HepG2 (cell line): ENCODE measurements around the gene KRTAP12-1. TPM values are rescaled to one million over a fixed set of nuclear protein-coding genes. Genes with fewer than 3 reads are reported as not detected.

Source experiments
- ARNT ChIP-seq: fragments of 450-650 bp; IDR thresholded peaks from 2 replicates; pipeline ENCODE4 v1.6.1; 2017
- GFI1 ChIP-seq: sonication (generic); formaldehyde crosslinking; IDR thresholded peaks from 2 replicates; pipeline ENCODE4 v1.5.0; 2020; ENCODE audit warnings: missing genetic modification reagents, mild to moderate bottlenecking, borderline replicate concordance
- HES4 ChIP-seq: sonication (generic); formaldehyde crosslinking; IDR thresholded peaks from 2 replicates; pipeline ENCODE4 v1.9.0; 2021; ENCODE audit warnings: mild to moderate bottlenecking, missing genetic modification reagents, borderline replicate concordance
- ISL2 ChIP-seq: sonication (generic); formaldehyde crosslinking; IDR thresholded peaks from 2 replicates; pipeline ENCODE4 v1.5.0; 2020; ENCODE audit warnings: missing genetic modification reagents
- PHB2 ChIP-seq: fragments of 450-650 bp; IDR thresholded peaks from 2 replicates; pipeline ENCODE4 v1.6.1; 2018; ENCODE audit not compliant: partially characterized antibody
- ZBTB3 ChIP-seq: sonication (generic); formaldehyde crosslinking; IDR thresholded peaks from 2 replicates; pipeline ENCODE4 v1.4.0; 2020; ENCODE audit warnings: low read depth, mild to moderate bottlenecking, moderate library complexity, missing genetic modification reagents, borderline replicate concordance
- ZNF367 ChIP-seq: sonication (generic); formaldehyde crosslinking; IDR thresholded peaks from 2 replicates; pipeline ENCODE4 v1.4.0; 2020; ENCODE audit warnings: missing genetic modification reagents, borderline replicate concordance
- ZNF451 ChIP-seq: sonication (generic); formaldehyde crosslinking; IDR thresholded peaks from 2 replicates; pipeline ENCODE4 v1.5.0; 2020; ENCODE audit warnings: mild to moderate bottlenecking, missing genetic modification reagents
- ZNF558 ChIP-seq: sonication (generic); formaldehyde crosslinking; IDR thresholded peaks from 2 replicates; pipeline ENCODE4 v1.9.0; 2022; ENCODE audit warnings: mild to moderate bottlenecking, missing genetic modification reagents, borderline replicate concordance
- polyA plus RNA-seq, 8 experiments: library from polyadenylated mRNA; depleted of rRNA in 3 of 8; stranded (reverse) in 7 of 8; unstranded in 1 of 8; fragments of >200 nt; fragmentation: Illumina TruSeq in 4 of 8; extraction: Trizol in 4 of 8; gene quantifications; 2 replicates each; pipeline versions ENCODE4 v1.2.1 to v1.2.3, GENCODE V29; 2011 to 2016; ENCODE audit warnings: low read depth in 4 of 8, missing spikeins in 1 of 8, mixed read lengths in 1 of 8; ENCODE audit not compliant: insufficient read depth in 1 of 8
- total RNA-seq, 5 experiments: library from RNA; depleted of rRNA; stranded (reverse); fragments of >200 nt; fragmentation: Illumina TruSeq; extraction: Trizol; gene quantifications; 2 replicates each; pipeline ENCODE4 v1.2.3, GENCODE V29; 2016; ENCODE audit warnings: low read depth in 1 of 5
- TF ChIP-seq, protein P1 (sequence below): sonication (generic); formaldehyde crosslinking; IDR thresholded peaks from 2 replicates; pipeline ENCODE4 v1.4.0; 2020; ENCODE audit warnings: missing genetic modification reagents; ENCODE audit errors: not compliant biosample characterization
- TF ChIP-seq, protein P2 (sequence below): sonication (generic); formaldehyde crosslinking; IDR thresholded peaks from 2 replicates; pipeline ENCODE4 v1.5.0; 2020; ENCODE audit warnings: missing genetic modification reagents, mild to moderate bottlenecking, borderline replicate concordance
- TF ChIP-seq, protein P3 (sequence below): sonication (generic); formaldehyde crosslinking; IDR thresholded peaks from 2 replicates; pipeline ENCODE4 v1.4.0; 2020; ENCODE audit warnings: mild to moderate bottlenecking, missing genetic modification reagents
- TF ChIP-seq, protein P4 (sequence below), 2 experiments: fragments of 450-650 bp in 1 of 2; sonication (generic) in 1 of 2; formaldehyde crosslinking in 1 of 2; IDR thresholded peaks; 2 replicates each; pipeline versions ENCODE4 v1.6.1 to v1.8.0; 2016 to 2022; ENCODE audit warnings: antibody characterized with exemption in 1 of 2, mild to moderate bottlenecking in 1 of 2, missing genetic modification reagents in 1 of 2
- TF ChIP-seq, protein P5 (sequence below): sonication (generic); formaldehyde crosslinking; IDR thresholded peaks from 2 replicates; pipeline ENCODE4 v1.8.1; 2023; ENCODE audit warnings: mild to moderate bottlenecking, inconsistent platforms, moderate library complexity, missing genetic modification reagents, borderline replicate concordance

KRTAP12-1 gene
- total and polyA plus RNA-seq, 2 of the 13 experiments (the other 11 are each of a cell fraction or from before 2014, with no cell fraction given) = not detected

DNA sequence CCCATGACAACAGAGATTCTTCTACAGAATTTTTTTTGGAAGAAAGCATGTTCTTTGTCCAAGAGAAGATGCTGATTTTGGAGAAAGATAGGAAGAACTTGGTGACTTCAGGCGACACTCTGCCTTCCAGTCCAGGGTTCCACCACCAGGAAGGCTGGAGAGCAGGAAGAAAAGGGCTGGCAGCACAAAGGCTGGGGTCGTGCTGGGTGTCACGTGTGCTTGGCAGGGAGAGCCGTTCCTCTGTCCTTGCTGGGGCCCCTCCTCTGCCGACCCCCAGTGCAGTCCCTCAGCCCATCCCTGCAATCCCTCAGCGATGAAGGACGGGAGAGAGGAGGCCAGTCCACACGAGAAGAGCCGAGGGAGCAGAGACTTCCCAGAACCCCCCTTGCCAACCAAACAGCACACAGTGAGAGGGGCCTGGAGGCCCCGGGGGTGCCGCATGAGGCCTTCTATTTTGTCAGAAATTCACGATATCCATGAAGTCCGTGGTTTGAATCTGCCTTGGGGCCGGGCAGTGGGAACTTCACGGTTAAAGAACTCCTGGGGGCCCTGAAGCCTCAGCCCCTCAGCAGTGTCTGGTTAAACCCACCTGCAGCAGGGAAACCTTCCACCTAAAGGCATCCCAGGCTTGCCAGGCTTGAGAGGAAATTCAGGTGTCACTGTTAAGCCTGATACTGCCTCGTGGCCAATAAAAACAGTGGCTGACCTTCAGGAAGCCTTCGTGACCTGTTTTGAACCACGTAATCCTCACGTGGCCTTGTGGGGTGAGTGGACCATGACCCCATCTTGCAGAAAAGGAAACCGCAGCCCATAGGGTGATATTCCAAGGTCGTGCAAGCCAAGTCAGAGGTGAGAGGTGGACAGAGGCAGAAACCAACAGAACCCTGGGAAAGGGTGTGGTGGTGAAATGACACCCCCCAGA lies 18.4 kb upstream of the KRTAP12-1 start (continued):
- TF ChIP-seq, protein P1, sequence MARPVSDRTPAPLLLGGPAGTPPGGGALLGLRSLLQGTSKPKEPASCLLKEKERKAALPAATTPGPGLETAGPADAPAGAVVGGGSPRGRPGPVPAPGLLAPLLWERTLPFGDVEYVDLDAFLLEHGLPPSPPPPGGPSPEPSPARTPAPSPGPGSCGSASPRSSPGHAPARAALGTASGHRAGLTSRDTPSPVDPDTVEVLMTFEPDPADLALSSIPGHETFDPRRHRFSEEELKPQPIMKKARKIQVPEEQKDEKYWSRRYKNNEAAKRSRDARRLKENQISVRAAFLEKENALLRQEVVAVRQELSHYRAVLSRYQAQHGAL (CRISPR knock-in tag) = no peak
- TF ChIP-seq ZNF451 (no peak), ARNT (no peak), ISL2 (CRISPR knock-in tag) (no peak), GFI1 (CRISPR knock-in tag) (no peak), HES4 (CRISPR knock-in tag) (peak; percentile 61; the same call in 1 of the 2 replicates), ZBTB3 (CRISPR knock-in tag) (no peak), ZNF558 (no peak), PHB2 (no peak), ZNF367 (CRISPR knock-in tag) (no peak)
- TF ChIP-seq, protein P2, sequence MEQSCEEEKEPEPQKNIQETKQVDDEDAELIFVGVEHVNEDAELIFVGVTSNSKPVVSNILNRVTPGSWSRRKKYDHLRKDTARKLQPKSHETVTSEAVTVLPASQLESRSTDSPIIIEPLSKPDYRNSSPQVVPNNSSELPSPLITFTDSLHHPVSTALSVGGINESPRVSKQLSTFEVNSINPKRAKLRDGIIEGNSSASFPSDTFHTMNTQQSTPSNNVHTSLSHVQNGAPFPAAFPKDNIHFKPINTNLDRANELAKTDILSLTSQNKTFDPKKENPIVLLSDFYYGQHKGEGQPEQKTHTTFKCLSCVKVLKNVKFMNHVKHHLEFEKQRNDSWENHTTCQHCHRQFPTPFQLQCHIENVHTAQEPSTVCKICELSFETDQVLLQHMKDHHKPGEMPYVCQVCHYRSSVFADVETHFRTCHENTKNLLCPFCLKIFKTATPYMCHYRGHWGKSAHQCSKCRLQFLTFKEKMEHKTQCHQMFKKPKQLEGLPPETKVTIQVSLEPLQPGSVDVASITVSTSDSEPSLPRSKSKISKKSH = no peak
- TF ChIP-seq, protein P3, sequence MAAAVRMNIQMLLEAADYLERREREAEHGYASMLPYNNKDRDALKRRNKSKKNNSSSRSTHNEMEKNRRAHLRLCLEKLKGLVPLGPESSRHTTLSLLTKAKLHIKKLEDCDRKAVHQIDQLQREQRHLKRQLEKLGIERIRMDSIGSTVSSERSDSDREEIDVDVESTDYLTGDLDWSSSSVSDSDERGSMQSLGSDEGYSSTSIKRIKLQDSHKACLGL (CRISPR knock-in tag) = no peak
- TF ChIP-seq, protein P4, sequence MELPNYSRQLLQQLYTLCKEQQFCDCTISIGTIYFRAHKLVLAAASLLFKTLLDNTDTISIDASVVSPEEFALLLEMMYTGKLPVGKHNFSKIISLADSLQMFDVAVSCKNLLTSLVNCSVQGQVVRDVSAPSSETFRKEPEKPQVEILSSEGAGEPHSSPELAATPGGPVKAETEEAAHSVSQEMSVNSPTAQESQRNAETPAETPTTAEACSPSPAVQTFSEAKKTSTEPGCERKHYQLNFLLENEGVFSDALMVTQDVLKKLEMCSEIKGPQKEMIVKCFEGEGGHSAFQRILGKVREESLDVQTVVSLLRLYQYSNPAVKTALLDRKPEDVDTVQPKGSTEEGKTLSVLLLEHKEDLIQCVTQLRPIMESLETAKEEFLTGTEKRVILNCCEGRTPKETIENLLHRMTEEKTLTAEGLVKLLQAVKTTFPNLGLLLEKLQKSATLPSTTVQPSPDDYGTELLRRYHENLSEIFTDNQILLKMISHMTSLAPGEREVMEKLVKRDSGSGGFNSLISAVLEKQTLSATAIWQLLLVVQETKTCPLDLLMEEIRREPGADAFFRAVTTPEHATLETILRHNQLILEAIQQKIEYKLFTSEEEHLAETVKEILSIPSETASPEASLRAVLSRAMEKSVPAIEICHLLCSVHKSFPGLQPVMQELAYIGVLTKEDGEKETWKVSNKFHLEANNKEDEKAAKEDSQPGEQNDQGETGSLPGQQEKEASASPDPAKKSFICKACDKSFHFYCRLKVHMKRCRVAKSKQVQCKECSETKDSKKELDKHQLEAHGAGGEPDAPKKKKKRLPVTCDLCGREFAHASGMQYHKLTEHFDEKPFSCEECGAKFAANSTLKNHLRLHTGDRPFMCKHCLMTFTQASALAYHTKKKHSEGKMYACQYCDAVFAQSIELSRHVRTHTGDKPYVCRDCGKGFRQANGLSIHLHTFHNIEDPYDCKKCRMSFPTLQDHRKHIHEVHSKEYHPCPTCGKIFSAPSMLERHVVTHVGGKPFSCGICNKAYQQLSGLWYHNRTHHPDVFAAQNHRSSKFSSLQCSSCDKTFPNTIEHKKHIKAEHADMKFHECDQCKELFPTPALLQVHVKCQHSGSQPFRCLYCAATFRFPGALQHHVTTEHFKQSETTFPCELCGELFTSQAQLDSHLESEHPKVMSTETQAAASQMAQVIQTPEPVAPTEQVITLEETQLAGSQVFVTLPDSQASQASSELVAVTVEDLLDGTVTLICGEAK (IDR thresholded peaks at IDR 0.05) = no peak
- TF ChIP-seq, protein P4 (CRISPR knock-in tag; IDR thresholded peaks at IDR 0.05) = peak; percentile 64; the same call in 1 of the 2 replicates
- TF ChIP-seq, protein P5, sequence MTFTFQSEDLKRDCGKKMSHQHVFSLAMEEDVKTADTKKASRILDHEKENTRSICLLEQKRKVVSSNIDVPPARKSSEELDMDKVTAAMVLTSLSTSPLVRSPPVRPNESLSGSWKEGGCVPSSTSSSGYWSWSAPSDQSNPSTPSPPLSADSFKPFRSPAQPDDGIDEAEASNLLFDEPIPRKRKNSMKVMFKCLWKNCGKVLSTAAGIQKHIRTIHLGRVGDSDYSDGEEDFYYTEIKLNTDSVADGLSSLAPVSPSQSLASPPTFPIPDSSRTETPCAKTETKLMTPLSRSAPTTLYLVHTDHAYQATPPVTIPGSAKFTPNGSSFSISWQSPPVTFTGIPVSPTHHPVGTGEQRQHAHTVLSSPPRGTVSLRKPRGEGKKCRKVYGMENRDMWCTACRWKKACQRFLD = no peak
